ENCODE measurements around the gene JPH2. TPM values are rescaled to one million over a fixed set of nuclear protein-coding genes. Genes with fewer than 3 reads are reported as not detected.
A peak's percentile ranks its signal among the peaks of the same experiment; 100 is the strongest.

JPH2 gene
- total and polyA plus RNA-seq, 2 of the 4 experiments (the other 2 are of a cell fraction): 0.44 to 0.54 TPM

DNA sequence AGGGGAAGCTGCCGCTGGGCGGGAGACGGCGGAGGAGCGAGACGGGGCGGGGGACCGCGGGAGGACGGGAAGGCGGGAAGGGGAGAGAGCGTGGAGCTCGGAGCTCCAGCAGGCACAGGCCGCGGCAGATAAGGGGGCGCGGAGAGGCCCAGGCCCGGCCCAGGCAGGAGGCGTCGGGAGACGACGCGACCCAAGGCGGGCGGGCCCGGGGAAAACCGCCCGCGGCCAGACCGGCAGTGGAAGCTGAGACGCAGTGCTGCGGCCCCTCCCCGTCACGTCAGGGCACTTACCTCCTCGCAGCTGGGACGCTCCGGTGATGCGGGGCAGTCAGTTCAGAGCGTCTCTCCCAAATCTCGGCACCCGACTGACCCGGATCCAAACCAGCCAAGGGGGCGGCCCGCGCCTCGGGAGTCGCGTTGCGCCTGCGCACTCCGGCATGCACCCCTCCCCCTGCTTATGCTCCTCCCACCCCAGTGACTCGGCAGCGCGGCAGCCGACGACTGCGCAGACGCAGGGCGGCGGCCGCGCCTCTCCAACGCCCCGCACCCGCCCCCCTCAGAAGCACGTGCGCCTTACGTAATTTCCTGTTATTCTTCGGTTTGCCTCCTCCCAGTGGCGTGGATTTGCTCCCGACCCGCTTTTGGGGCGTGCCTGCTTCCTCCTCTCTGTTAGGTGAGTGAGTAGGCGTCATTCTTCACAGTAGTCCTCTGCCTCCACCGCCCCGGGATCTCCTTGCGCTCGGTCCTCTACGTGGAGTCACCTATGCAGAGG, 23.6 kb upstream of the JPH2 start, which contains the start of gene OSER1:
OSER1 (minus strand) TSS at position 366 of the 771 bp plus-strand sequence. CDS start 3,814 bp downstream, outside the sequence.
- Histone ChIP-seq H3K56ac (ENCODE audit: extremely low read depth, insufficient read depth, low read length) (peak within 1 kb of the TSS; percentile 80), H3K23ac (ENCODE audit: low read depth, low read length) (peak within 1 kb of the TSS; percentile 96), H3K79me1 (ENCODE audit: low read depth in 1 of 2, low read length in 2 of 2) (peaks cover 3 to 38% of the 10 kb centered on the region in 2 experiments; a peak in 2 of 4 replicates), H3K4me2 (ENCODE audit: low read depth, low read length) (peak within 1 kb of the TSS; percentile 95), H2BK120ac (ENCODE audit: low read depth, low read length) (peak within 1 kb of the TSS; percentile 57), H3K9me1 (ENCODE audit: insufficient read depth, low read length) (0 out of 2 replicates have a peak, but pooled peaks cover 6% of the 10 kb centered on the region), H4K5ac (ENCODE audit: low read depth, low read length) (peak within 1 kb of the TSS; percentile 42), H3K4me3 (ENCODE audit: insufficient read depth, low read depth, low read length) (peak within 1 kb of the TSS; percentile 77), H3K4ac (ENCODE audit: low read depth, low read length) (peak within 1 kb of the TSS; percentile 87), H2BK15ac (ENCODE audit: low read depth, low read length) (0 out of 3 replicates have a peak within 1 kb of the TSS, but pooled peaks have one; percentile 20), H2AFZ (replicated peaks; ENCODE audit: low read length, poor library complexity) (peak within 1 kb of the TSS; percentile 97), H3K14ac (replicated peaks; ENCODE audit: low read depth, low read length) (peak within 1 kb of the TSS; percentile 81), H4K20me1 (ENCODE audit: insufficient read depth, low read length) (peaks cover 22% of the 10 kb centered on the region), H3K27ac (ENCODE audit: insufficient read depth, low read length) (peak within 1 kb of the TSS; percentile 75), H2AK5ac (ENCODE audit: low read depth, low read length) (peak within 1 kb of the TSS; percentile 76), H2AK9ac (replicated peaks; ENCODE audit: low read depth, low read length, poor library complexity) (peak within 1 kb of the TSS; percentile 93), H3K18ac (ENCODE audit: low read depth, low read length) (peak within 1 kb of the TSS; percentile 14), H4K8ac (ENCODE audit: low read depth in 2 of 2, low read length in 2 of 2) (peak within 1 kb of the TSS; percentile 15 to 78; a peak in 3 of 4 replicates), H2BK5ac (ENCODE audit: low read depth, low read length, poor library complexity, severe bottlenecking) (peak within 1 kb of the TSS; percentile 73), H2BK20ac (ENCODE audit: low read depth, low read length) (no peak within 1 kb of the TSS; the same call in 1 of the 2 replicates), H3K27me3 (ENCODE audit: control insufficient read depth, insufficient read depth, low read length) (no peaks in the 10 kb centered on the region), H3K9ac (ENCODE audit: low read depth, low read length) (peak within 1 kb of the TSS; percentile 75), H4K91ac (ENCODE audit: insufficient read depth, low read depth, low read length) (peak within 1 kb of the TSS; percentile 66), H3K9me3 (ENCODE audit: control insufficient read depth, insufficient read depth, low read length) (no peaks in the 10 kb centered on the region), H3K4me1 (ENCODE audit: control insufficient read depth, insufficient read depth, low read length) (peaks cover 4% of the 10 kb centered on the region; the same call in 1 of the 2 replicates), H3K36me3 (ENCODE audit: control insufficient read depth, insufficient read depth, low read length) (peaks cover 2% of the 10 kb centered on the region)
- CTCF ChIA-PET: interaction anchor here (0.6 kb wide), 1 partner anchor 366 kb away, joined by 3 read pairs; no protein-coding TSS in a partner anchor
- intact Hi-C loops (cut with micrococcal nuclease): loop anchor here (1.0 to 10.0 kb wide), 2 partner anchors 94 to 674 kb away; partner anchors contain the start of gene YWHAB
- 1% methylated on average over 47 of the region's 79 CpGs; no CpG with 5 or more reads in 1 of the 2 experiments for WGBS, 2 experiments (ENCODE audit: extremely low coverage in 2 of 2, insufficient read length in 1 of 2)
- dilution Hi-C loops (cut with HindIII; ENCODE audit: low sequenced_read_pairs, unreplicated experiment): no loop called here
- ATAC-seq (ENCODE audit: low read depth) (peak; percentile 90), DNase-seq (peak; percentile 95)
- POLR2A ChIA-PET (ENCODE audit: unreplicated experiment): no interaction called here
- no TSS peak for BruUV-seq (replicated peaks)
- in situ Hi-C loops (cut with MboI; ENCODE audit: low sequenced_read_pairs): loop anchor here (10.0 kb wide), 2 partner anchors 264 to 394 kb away; partner anchors contain the start of gene TTPAL
- TF ChIP-seq RCOR1 (IDR thresholded peaks at IDR 0.05; ENCODE audit: insufficient replicate concordance, low read length) (no peak), POLR2A (IDR thresholded peaks at IDR 0.05; ENCODE audit: low read depth, low read length) (peak; percentile 92), MAZ (IDR thresholded peaks at IDR 0.05; ENCODE audit: borderline replicate concordance, low read depth, low read length) (peak; percentile 98), NFE2L2 (IDR thresholded peaks at IDR 0.05; ENCODE audit: low read depth, low read length) (peak; percentile 75; the same call in 1 of the 2 replicates), FOS (IDR thresholded peaks at IDR 0.05; ENCODE audit: low read depth, low read length) (no peak), BHLHE40 (IDR thresholded peaks at IDR 0.05; ENCODE audit: low read depth, low read length) (peak; percentile 100), SMC3 (IDR thresholded peaks at IDR 0.05; ENCODE audit: low read depth, low read length) (no peak), CEBPB (IDR thresholded peaks at IDR 0.05; ENCODE audit: low read depth, low read length) (peak; percentile 75), MXI1 (IDR thresholded peaks at IDR 0.05; ENCODE audit: borderline replicate concordance, low read depth, low read length) (peak; percentile 96), RFX5 (IDR thresholded peaks at IDR 0.05; ENCODE audit: low read depth, low read length) (peak; percentile 32; the same call in 1 of the 2 replicates), MAFK (IDR thresholded peaks at IDR 0.05; ENCODE audit: low read depth, low read length) (0 out of 2 replicates have a peak, but pooled peaks have one; percentile 12)
- TF ChIP-seq, protein P1, sequence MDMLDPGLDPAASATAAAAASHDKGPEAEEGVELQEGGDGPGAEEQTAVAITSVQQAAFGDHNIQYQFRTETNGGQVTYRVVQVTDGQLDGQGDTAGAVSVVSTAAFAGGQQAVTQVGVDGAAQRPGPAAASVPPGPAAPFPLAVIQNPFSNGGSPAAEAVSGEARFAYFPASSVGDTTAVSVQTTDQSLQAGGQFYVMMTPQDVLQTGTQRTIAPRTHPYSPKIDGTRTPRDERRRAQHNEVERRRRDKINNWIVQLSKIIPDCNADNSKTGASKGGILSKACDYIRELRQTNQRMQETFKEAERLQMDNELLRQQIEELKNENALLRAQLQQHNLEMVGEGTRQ (IDR thresholded peaks at IDR 0.05; ENCODE audit: low read depth, low read length): peak; percentile 94
- TF ChIP-seq, protein P2, sequence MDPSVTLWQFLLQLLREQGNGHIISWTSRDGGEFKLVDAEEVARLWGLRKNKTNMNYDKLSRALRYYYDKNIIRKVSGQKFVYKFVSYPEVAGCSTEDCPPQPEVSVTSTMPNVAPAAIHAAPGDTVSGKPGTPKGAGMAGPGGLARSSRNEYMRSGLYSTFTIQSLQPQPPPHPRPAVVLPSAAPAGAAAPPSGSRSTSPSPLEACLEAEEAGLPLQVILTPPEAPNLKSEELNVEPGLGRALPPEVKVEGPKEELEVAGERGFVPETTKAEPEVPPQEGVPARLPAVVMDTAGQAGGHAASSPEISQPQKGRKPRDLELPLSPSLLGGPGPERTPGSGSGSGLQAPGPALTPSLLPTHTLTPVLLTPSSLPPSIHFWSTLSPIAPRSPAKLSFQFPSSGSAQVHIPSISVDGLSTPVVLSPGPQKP (IDR thresholded peaks at IDR 0.05; ENCODE audit: borderline replicate concordance, low read depth, low read length): no peak
